Astrocyte (in vitro differentiated cells and primary cell): ENCODE results near the gene COBL.

Experiments used
- EZH2 ChIP-seq: IDR thresholded peaks from 2 replicates; pipeline ENCODE4 v1.6.1; 2012; ENCODE audit warnings: mild to moderate bottlenecking, low read length, inconsistent platforms; ENCODE audit not compliant: insufficient read depth
- TF ChIP-seq, protein P1 (sequence below): IDR thresholded peaks from 2 replicates; pipeline ENCODE4 v1.5.1; 2011; ENCODE audit warnings: low read depth, mild to moderate bottlenecking, inconsistent platforms, low read length, moderate library complexity; ENCODE audit not compliant: insufficient read depth

DNA sequence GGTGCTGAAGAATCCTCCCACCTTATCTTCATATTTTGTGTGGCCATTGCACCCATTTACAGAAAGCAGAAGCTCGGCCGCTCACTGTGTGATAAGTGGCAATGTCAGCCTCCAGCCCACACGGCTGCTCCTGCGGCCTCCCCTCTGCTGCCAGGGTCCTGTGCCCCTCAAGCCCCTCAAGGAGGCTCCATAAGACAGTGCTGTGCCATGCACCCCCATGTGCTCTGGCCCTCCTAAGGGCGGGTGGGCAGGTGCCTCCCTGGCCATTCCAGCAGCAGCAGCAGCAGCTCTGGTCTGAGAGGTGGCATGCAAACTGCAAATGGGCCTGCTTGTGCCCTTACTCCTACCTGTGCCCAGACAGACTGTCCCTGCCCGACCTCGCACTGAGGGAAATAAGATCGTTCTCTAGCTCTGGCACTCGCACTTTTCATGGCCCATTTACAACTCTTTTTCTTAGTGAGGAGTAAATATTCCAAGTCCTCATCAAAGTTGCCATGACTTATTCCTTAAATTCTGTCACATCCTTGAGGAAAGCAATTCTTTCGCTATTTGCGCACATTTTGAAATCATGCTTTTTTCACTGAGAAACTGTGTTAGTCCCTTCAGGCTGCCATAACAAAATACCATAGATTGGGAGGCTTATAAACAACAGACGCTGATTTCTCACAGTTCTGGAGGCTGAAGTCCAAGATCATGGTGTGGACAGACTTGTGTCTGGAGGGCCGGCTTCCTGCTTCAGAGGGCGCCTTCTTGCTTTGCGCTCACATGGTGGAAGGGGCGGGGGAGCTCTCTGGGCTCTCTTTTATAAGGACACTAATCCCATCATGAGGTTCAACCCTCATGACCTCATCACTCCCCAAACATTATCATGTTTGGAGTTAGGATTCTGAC, 187.8 kb downstream of the COBL start:
- TF ChIP-seq, protein P1, sequence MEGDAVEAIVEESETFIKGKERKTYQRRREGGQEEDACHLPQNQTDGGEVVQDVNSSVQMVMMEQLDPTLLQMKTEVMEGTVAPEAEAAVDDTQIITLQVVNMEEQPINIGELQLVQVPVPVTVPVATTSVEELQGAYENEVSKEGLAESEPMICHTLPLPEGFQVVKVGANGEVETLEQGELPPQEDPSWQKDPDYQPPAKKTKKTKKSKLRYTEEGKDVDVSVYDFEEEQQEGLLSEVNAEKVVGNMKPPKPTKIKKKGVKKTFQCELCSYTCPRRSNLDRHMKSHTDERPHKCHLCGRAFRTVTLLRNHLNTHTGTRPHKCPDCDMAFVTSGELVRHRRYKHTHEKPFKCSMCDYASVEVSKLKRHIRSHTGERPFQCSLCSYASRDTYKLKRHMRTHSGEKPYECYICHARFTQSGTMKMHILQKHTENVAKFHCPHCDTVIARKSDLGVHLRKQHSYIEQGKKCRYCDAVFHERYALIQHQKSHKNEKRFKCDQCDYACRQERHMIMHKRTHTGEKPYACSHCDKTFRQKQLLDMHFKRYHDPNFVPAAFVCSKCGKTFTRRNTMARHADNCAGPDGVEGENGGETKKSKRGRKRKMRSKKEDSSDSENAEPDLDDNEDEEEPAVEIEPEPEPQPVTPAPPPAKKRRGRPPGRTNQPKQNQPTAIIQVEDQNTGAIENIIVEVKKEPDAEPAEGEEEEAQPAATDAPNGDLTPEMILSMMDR: no peak
- no peak for TF ChIP-seq EZH2
